Esophagus muscularis mucosa (tissue), 3 donors: ENCODE data around the gene NBPF12.
"Not testable (repeated sequence)": the region's sequence is repeated elsewhere in the genome, so short reads cannot be mapped to it uniquely, and the experiment has no call there.

Source experiments
- CTCF ChIP-seq, 3 experiments: fragments of 200-600 bp in 2 of 3; fragments of 450-650 bp in 1 of 3; sonication (generic) in 2 of 3; IDR thresholded peaks; one replicate each; pipeline ENCODE4 v1.5.1; 2017 to 2019; ENCODE audit warnings: antibody characterized with exemption in 3 of 3, mild to moderate bottlenecking in 2 of 3, moderate library complexity in 1 of 3
- POLR2A ChIP-seq: fragments of 450-650 bp; IDR thresholded peaks from one replicate; pipeline ENCODE4 v1.6.1; 2017; ENCODE audit warnings: antibody characterized with exemption, moderate library complexity, mild to moderate bottlenecking, low read depth
- POLR2AphosphoS5 ChIP-seq, 2 donors: sonication (generic); formaldehyde crosslinking; IDR thresholded peaks; one replicate each; pipeline ENCODE4 v1.6.1; 2017; ENCODE audit warnings: antibody characterized with exemption in 2 of 2

DNA sequence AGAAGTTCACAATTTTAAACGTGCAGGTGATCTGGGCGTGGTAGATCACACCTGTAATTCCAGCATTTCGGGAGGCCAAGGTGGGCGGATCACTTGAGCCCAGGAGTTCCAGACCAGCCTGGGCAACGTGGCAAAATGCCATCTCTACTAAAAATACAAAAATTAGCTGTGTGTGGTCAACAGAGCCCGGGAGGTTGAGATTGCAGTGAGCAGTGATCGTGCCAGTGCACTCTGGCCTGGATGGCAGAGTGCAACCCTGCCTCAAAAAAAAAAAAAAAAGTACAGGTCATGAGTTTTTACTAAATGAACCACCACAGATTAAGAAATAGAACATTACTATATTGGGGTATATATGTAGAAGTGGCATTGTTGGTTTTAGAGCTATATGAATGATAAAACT lies 2.2 kb downstream of the NBPF12 start:
- TF ChIP-seq CTCF (IDR thresholded peaks at IDR 0.05); POLR2AphosphoS5 (IDR thresholded peaks at IDR 0.05); POLR2A: not testable (repeated sequence)
